ENCODE results near the gene MCF2L2. TPM values are rescaled to one million over a fixed set of nuclear protein-coding genes. Genes with fewer than 3 reads are reported as not detected.
"Not testable (repeated sequence)": the region's sequence is repeated elsewhere in the genome, so short reads cannot be mapped to it uniquely, and the experiment has no call there.

The MCF2L2 gene
- total RNA-seq, 4 donors from 2014 or later = 0.61 to 2.9 (median 1.3) TPM

DNA sequence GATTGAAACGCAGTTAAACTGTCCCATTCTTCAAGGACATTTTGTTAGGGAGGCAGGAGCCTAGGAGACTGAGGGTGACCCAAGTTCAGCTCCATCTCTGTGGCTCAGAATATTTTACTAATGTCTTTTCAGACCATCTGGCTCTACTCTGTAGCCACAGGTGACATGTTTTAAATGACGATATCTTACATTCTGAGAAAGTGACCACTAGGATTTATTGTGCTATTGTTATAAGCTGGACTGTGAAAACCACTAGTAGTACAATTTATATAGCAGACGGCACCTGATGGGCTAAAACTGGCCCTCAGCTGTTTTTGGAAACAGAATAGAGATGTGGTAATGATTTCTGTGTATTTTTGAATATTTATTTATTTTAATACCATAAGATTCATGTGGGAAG is 55.5 kb downstream of the MCF2L2 start:
- H3K9me3 ChIP-seq = no peaks in the 10 kb centered on the region
- DNase-seq = no peak
- no peak overlapping the region for H3K27ac ChIP-seq
- 90 to 94% methylated on average over 3 of the region's 3 CpGs for WGBS, 2 donors
- peaks cover 6 to 36% (median 21%) of the 10 kb centered on the region in 3 donors for H3K4me1 ChIP-seq
- intact Hi-C loops (cut with DNase I) = no loop called here
- no peak overlapping the region for H3K4me3 ChIP-seq
- H3K36me3 ChIP-seq = no peaks in the 10 kb centered on the region
- no peak for TF ChIP-seq POLR2A (IDR thresholded peaks at IDR 0.05)
- TF ChIP-seq, protein P1, sequence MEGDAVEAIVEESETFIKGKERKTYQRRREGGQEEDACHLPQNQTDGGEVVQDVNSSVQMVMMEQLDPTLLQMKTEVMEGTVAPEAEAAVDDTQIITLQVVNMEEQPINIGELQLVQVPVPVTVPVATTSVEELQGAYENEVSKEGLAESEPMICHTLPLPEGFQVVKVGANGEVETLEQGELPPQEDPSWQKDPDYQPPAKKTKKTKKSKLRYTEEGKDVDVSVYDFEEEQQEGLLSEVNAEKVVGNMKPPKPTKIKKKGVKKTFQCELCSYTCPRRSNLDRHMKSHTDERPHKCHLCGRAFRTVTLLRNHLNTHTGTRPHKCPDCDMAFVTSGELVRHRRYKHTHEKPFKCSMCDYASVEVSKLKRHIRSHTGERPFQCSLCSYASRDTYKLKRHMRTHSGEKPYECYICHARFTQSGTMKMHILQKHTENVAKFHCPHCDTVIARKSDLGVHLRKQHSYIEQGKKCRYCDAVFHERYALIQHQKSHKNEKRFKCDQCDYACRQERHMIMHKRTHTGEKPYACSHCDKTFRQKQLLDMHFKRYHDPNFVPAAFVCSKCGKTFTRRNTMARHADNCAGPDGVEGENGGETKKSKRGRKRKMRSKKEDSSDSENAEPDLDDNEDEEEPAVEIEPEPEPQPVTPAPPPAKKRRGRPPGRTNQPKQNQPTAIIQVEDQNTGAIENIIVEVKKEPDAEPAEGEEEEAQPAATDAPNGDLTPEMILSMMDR (IDR thresholded peaks at IDR 0.05) = no peak
- no peaks in the 10 kb centered on the region for H3K27me3 ChIP-seq

- intact Hi-C loops (cut with DNase I); H3K9me3 ChIP-seq; DNase-seq; H3K36me3 ChIP-seq; H3K27me3 ChIP-seq; H3K4me3 ChIP-seq: not testable (repeated sequence)
- Histone ChIP-seq H3K27ac (peak overlapping the region in 3 of 4 donors; percentile 68 to 86 (median 77)), H3K4me1 (peaks cover 6 to 27% (median 21%) of the 10 kb centered on the region in 3 donors)
- WGBS, 2 donors = 74 to 93% methylated on average over 3 to 5 of the region's 5 CpGs
Measured at GRCh38 chr3:183371600-183371968, 56.8 kb downstream of the MCF2L2 start.

GRCh38 chr3:183370391-183370790 is 58.0 kb downstream of the MCF2L2 start:
- H3K27ac ChIP-seq = peak overlapping the region; percentile 68 to 86 (median 80)
- no peaks in the 10 kb centered on the region for H3K36me3 ChIP-seq
- intact Hi-C loops (cut with DNase I) = no loop called here
- DNase-seq = no peak
- no peak overlapping the region for H3K4me3 ChIP-seq
- TF ChIP-seq, protein P1 (IDR thresholded peaks at IDR 0.05) = no peak
- TF ChIP-seq POLR2A (IDR thresholded peaks at IDR 0.05) = no peak
- H3K27me3 ChIP-seq = no peaks in the 10 kb centered on the region
- peaks cover 6 to 27% (median 21%) of the 10 kb centered on the region in 3 donors for H3K4me1 ChIP-seq
- H3K9me3 ChIP-seq = no peaks in the 10 kb centered on the region
- 77 to 81% methylated on average over 4 of the region's 4 CpGs for WGBS, 2 donors

DNA sequence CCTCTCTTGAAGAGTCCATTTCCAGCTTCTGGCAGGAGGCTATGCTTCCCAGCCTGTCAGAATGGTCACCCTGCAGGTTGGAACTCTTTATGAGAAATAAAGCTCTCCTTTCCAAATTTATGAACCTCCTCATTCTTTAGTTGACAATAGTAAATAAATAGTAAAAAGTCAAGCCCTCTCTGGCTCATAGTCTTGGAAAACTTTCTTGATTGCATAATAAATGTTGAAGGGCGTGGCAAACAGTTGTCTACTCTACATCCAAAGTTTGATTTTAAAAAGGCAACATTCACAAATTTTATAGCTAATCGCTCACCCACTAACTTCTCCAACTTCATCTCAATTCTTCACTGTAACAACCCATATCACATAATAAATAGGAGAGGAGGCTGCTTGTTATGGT is 58.8 kb downstream of the MCF2L2 start:
- WGBS, 2 donors = 59 to 70% methylated on average over 2 of the region's 2 CpGs
- DNase-seq = no peak
- Histone ChIP-seq H3K27ac (peak overlapping the region; percentile 68 to 86 (median 80)), H3K4me3 (no peak overlapping the region), H3K9me3 (no peaks in the 10 kb centered on the region), H3K27me3 (no peaks in the 10 kb centered on the region), H3K36me3 (no peaks in the 10 kb centered on the region), H3K4me1 (peaks cover 6 to 27% (median 21%) of the 10 kb centered on the region in 3 donors)
- TF ChIP-seq, protein P1 (IDR thresholded peaks at IDR 0.05) = no peak
- no peak for TF ChIP-seq POLR2A (IDR thresholded peaks at IDR 0.05)
- intact Hi-C loops (cut with DNase I) = no loop called here

GRCh38 chr3:183369117-183369516 is 59.3 kb downstream of the MCF2L2 start:
- Histone ChIP-seq H3K4me3 (no peak overlapping the region), H3K27ac (peak overlapping the region in 3 of 4 donors; percentile 21 to 86 (median 77)), H3K27me3 (no peaks in the 10 kb centered on the region), H3K4me1 (peaks cover 6 to 27% (median 21%) of the 10 kb centered on the region in 3 donors), H3K36me3 (no peaks in the 10 kb centered on the region), H3K9me3 (no peaks in the 10 kb centered on the region)
- TF ChIP-seq POLR2A (IDR thresholded peaks at IDR 0.05) = no peak
- TF ChIP-seq, protein P1 (IDR thresholded peaks at IDR 0.05) = no peak
- no peak for DNase-seq
- intact Hi-C loops (cut with DNase I) = no loop called here
- WGBS, 2 donors = 79 to 91% methylated on average over 4 of the region's 4 CpGs
